Duodenal mucosa (tissue), 2 donors: ENCODE measurements around the gene LRRC7.
"Not testable (repeated sequence)": the region's sequence is repeated elsewhere in the genome, so short reads cannot be mapped to it uniquely, and the experiment has no call there.

Experiments used
- H3K27ac ChIP-seq: one replicate; pipeline ENCODE4 v1.7.0; 2013; ENCODE audit warnings: low read depth, low read length
- H3K27me3 ChIP-seq, 2 donors: one replicate each; pipeline ENCODE4 v1.7.0; 2013; ENCODE audit warnings: low read length in 2 of 2, control low read depth in 1 of 2; ENCODE audit not compliant: insufficient read depth in 2 of 2, control insufficient read depth in 1 of 2
- H3K36me3 ChIP-seq, 2 donors: one replicate each; pipeline ENCODE4 v1.7.0; 2013; ENCODE audit warnings: low read length in 2 of 2, control low read depth in 1 of 2; ENCODE audit not compliant: insufficient read depth in 2 of 2, control insufficient read depth in 1 of 2
- H3K4me1 ChIP-seq, 2 donors: one replicate each; pipeline ENCODE4 v1.7.0; 2013; ENCODE audit warnings: low read length in 2 of 2, control low read depth in 1 of 2; ENCODE audit not compliant: insufficient read depth in 2 of 2, control insufficient read depth in 1 of 2
- H3K4me3 ChIP-seq, 2 donors: one replicate each; pipeline ENCODE4 v1.7.0; 2013; ENCODE audit warnings: low read length in 2 of 2, low read depth in 1 of 2
- H3K9ac ChIP-seq, 2 donors: one replicate each; pipeline ENCODE4 v1.7.0; 2013; ENCODE audit warnings: low read length in 2 of 2, low read depth in 1 of 2
- H3K9me3 ChIP-seq, 2 donors: one replicate each; pipeline ENCODE4 v1.7.0; 2013; ENCODE audit warnings: low read length in 2 of 2, control low read depth in 1 of 2; ENCODE audit not compliant: control insufficient read depth in 1 of 2

Gene LRRC7

GRCh38 chr1:69711190-69711930, 143.6 kb downstream of the LRRC7 start:
- H3K27me3 ChIP-seq: no peaks in the 10 kb centered on the region
- no peak overlapping the region for H3K27ac ChIP-seq
- H3K4me3 ChIP-seq: no peak overlapping the region
- H3K4me1 ChIP-seq: no peaks in the 10 kb centered on the region
- no peak overlapping the region for H3K9ac ChIP-seq
- H3K9me3 ChIP-seq: no peaks in the 10 kb centered on the region
- H3K36me3 ChIP-seq: no peaks in the 10 kb centered on the region

GRCh38 chr1:69717834-69718233, 150.1 kb downstream of the LRRC7 start:
- not testable (repeated sequence) for H3K36me3 ChIP-seq, H3K4me1 ChIP-seq, H3K9me3 ChIP-seq, H3K4me3 ChIP-seq, H3K9ac ChIP-seq, H3K27ac ChIP-seq, H3K27me3 ChIP-seq

GRCh38 chr1:69728206-69728605, 160.5 kb downstream of the LRRC7 start:
- Histone ChIP-seq H3K27ac (no peak overlapping the region), H3K9me3 (no peaks in the 10 kb centered on the region)

GRCh38 chr1:69733061-69733460, 165.3 kb downstream of the LRRC7 start:
- no peaks in the 10 kb centered on the region for H3K36me3 ChIP-seq
- H3K27ac ChIP-seq: no peak overlapping the region
- H3K27me3 ChIP-seq: no peaks in the 10 kb centered on the region
- H3K9ac ChIP-seq: no peak overlapping the region
- H3K9me3 ChIP-seq: no peaks in the 10 kb centered on the region
- H3K4me3 ChIP-seq: no peak overlapping the region
- no peaks in the 10 kb centered on the region for H3K4me1 ChIP-seq

More at GRCh38 chr1:69728206-69728605, 160.5 kb downstream of the LRRC7 start:
- H3K4me3 ChIP-seq: no peak overlapping the region
- H3K9ac ChIP-seq: no peak overlapping the region
- no peaks in the 10 kb centered on the region for H3K36me3 ChIP-seq
- H3K27me3 ChIP-seq: no peaks in the 10 kb centered on the region
- H3K4me1 ChIP-seq: no peaks in the 10 kb centered on the region

GRCh38 chr1:69737527-69738185, 169.9 kb downstream of the LRRC7 start:
- H3K9ac ChIP-seq: no peak overlapping the region

GRCh38 chr1:69738458-69739250, 170.9 kb downstream of the LRRC7 start:
- H3K27ac ChIP-seq: no peak overlapping the region
- H3K9me3 ChIP-seq: no peaks in the 10 kb centered on the region
- H3K27me3 ChIP-seq: no peaks in the 10 kb centered on the region
- H3K4me1 ChIP-seq: no peaks in the 10 kb centered on the region
- no peak overlapping the region for H3K9ac ChIP-seq
- no peak overlapping the region for H3K4me3 ChIP-seq
- H3K36me3 ChIP-seq: no peaks in the 10 kb centered on the region

More at GRCh38 chr1:69737527-69738185, 169.9 kb downstream of the LRRC7 start:
- no peak overlapping the region for H3K4me3 ChIP-seq
- no peaks in the 10 kb centered on the region for H3K4me1 ChIP-seq
- H3K27ac ChIP-seq: no peak overlapping the region
- H3K9me3 ChIP-seq: no peaks in the 10 kb centered on the region
- H3K36me3 ChIP-seq: no peaks in the 10 kb centered on the region
- H3K27me3 ChIP-seq: no peaks in the 10 kb centered on the region

- Histone ChIP-seq H3K9ac (no peak overlapping the region), H3K27ac (no peak overlapping the region)
Observed at GRCh38 chr1:69739251-69739605, 171.5 kb downstream of the LRRC7 start.

GRCh38 chr1:69743146-69743545, 175.4 kb downstream of the LRRC7 start:
- Histone ChIP-seq H3K27me3 (no peaks in the 10 kb centered on the region), H3K36me3 (no peaks in the 10 kb centered on the region), H3K4me1 (no peaks in the 10 kb centered on the region), H3K27ac (no peak overlapping the region), H3K4me3 (no peak overlapping the region), H3K9me3 (no peaks in the 10 kb centered on the region), H3K9ac (no peak overlapping the region)

More at GRCh38 chr1:69739251-69739605, 171.5 kb downstream of the LRRC7 start:
- no peaks in the 10 kb centered on the region for H3K9me3 ChIP-seq
- no peaks in the 10 kb centered on the region for H3K27me3 ChIP-seq
- no peak overlapping the region for H3K4me3 ChIP-seq
- H3K4me1 ChIP-seq: no peaks in the 10 kb centered on the region
- H3K36me3 ChIP-seq: no peaks in the 10 kb centered on the region

- no peaks in the 10 kb centered on the region for H3K4me1 ChIP-seq
Observed at GRCh38 chr1:69744381-69744780, 176.7 kb downstream of the LRRC7 start.

GRCh38 chr1:69747207-69747606, 179.5 kb downstream of the LRRC7 start:
- Histone ChIP-seq H3K36me3 (no peaks in the 10 kb centered on the region), H3K9ac (no peak overlapping the region), H3K9me3 (no peaks in the 10 kb centered on the region)

More at GRCh38 chr1:69744381-69744780, 176.7 kb downstream of the LRRC7 start:
- Histone ChIP-seq H3K27me3 (no peaks in the 10 kb centered on the region), H3K9ac (no peak overlapping the region), H3K27ac (no peak overlapping the region), H3K4me3 (no peak overlapping the region), H3K9me3 (no peaks in the 10 kb centered on the region), H3K36me3 (no peaks in the 10 kb centered on the region)

More at GRCh38 chr1:69747207-69747606, 179.5 kb downstream of the LRRC7 start:
- no peaks in the 10 kb centered on the region for H3K27me3 ChIP-seq
- H3K4me1 ChIP-seq: no peaks in the 10 kb centered on the region
- H3K27ac ChIP-seq: no peak overlapping the region
- no peak overlapping the region for H3K4me3 ChIP-seq
